AG20443 (cell line): Measurements from ENCODE around the gene CTIF.
A peak's percentile ranks its signal among the peaks of the same experiment; 100 is the strongest.

Source experiments
- DNase-seq: peaks from one replicate; pipeline ENCODE4 v3.0.0; 2012; ENCODE audit warnings: low spot score, mixed read lengths

CTIF gene

DNA sequence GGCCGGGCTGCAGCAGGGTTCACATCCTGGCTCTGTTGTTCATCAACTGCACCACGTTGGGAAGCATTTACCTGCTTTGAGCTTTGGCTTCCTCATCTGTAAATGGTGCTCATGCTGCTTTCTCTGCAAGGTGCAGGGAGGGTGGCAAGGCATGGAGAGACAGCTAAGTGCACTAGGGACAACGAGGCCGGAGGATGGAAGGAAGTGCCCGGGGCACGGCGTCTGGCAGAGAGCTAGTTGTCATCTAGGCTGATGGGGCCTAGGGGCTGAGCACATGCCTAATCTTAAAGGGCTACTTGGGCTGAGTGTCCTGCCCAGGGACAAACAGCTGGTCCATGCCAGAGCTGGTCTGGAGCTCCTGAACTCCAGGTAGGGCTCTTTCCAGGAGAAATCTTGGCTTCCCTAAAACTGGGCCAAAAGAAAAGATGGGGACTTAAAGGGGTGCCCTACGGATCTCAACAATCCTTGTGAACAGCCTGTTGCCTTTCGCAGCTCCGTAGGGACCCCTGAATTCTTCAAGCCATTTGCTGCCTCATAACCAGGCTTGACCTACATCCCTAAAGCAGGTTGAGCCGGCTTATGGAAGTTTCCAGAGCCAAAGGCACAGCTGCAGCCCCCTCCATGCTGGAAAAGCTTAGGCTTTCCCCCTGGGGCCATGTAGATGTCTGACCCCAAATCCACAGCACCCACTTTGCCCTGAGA, 281.1 kb downstream of the CTIF start:
- DNase-seq: no peak

GRCh38 chr18:48820483-48821250, 281.8 kb downstream of the CTIF start:
- DNase-seq: no peak

- no peak for DNase-seq
Measured at GRCh38 chr18:48821251-48821590, 282.4 kb downstream of the CTIF start.

GRCh38 chr18:48821845-48822244, 283.0 kb downstream of the CTIF start:
- DNase-seq: no peak

DNA sequence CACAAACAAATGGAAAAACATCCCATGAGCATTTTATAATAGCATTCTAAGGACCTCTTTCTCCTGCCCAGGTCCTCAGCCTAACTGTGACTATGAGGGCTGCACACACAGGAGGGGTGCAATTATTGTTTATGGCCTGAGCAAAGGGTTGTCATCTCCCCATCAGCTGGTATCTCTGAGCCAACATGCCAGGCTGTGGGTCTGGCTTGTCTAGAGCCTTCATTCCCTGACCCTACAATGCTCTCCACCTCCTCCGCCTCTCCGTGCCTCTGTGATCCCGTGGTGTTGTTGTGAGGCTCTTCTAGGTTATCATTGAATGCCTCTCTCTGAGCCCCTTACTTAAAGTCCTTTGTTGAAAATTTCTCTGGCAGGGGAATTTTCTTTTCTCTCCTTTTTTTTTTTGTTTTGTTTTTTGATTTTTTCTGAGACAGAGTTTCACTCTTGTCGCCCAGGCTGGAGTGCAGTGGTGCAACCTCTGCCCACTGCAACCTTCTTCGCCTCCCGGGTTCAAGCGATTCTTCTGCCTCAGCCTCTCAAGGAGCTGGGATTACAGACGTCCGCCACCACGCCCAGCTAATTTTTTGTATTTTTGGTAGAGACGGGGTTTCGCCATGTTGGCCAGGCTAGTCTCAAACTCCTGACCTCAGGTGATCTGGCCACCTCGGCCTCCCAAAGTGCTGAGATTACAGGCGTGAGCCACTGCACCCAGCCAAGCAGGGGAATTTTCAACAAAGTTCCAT, 285.6 kb downstream of the CTIF start:
- no peak for DNase-seq

DNA sequence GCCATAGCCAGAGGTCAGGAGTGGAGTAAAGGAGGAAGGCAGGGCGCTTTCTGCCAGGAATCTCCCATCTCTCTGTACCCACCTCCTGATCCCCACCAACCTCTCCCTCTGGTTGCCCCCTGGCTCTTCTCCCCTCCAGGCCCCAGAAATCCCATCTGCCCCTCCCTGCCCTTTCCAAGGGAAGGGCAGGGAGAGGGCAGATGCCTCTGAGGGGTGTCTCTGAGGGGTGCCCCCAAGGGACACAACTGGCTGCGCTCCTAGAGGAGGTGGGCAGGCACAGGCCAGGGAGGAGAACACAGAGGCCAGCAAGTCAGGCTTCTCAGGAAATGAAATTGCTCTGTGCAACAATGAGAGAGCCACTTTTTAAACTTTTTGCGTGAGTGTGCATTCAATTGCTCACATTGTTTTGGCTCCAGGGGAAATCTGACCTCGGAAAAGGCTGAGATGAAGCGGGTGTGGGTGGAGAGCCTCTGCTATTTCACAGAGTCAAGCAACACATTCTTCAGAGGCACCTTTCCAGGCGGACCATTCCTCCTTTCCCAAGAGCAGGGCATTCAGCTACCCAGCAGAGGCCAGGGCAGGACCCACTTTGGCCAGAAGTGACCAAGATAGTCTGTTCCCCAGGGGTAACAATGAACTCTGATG, 286.4 kb downstream of the CTIF start:
- DNase-seq: peak; percentile 44

GRCh38 chr18:48826271-48826670, 287.4 kb downstream of the CTIF start:
- DNase-seq: no peak

DNA sequence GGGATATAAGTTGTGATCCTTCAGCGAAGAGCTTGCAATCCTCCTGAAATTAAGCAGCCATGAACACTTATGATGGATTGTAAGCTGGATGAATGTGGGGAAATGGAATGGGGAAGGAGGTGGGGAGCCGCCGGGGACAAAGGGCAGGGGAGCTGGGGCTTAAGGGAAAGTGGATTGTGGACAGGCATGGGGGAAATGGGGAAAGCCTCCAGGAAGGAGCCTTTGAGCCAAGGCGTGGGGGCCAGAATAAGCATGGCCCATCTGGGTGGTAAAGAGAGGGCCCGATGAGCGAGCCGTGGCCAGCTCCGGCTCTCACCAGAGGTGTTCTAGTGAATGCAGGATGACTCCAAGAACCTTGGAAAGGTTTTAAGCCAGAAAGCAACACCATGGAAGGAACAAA, 288.0 kb downstream of the CTIF start:
- DNase-seq: no peak

DNA sequence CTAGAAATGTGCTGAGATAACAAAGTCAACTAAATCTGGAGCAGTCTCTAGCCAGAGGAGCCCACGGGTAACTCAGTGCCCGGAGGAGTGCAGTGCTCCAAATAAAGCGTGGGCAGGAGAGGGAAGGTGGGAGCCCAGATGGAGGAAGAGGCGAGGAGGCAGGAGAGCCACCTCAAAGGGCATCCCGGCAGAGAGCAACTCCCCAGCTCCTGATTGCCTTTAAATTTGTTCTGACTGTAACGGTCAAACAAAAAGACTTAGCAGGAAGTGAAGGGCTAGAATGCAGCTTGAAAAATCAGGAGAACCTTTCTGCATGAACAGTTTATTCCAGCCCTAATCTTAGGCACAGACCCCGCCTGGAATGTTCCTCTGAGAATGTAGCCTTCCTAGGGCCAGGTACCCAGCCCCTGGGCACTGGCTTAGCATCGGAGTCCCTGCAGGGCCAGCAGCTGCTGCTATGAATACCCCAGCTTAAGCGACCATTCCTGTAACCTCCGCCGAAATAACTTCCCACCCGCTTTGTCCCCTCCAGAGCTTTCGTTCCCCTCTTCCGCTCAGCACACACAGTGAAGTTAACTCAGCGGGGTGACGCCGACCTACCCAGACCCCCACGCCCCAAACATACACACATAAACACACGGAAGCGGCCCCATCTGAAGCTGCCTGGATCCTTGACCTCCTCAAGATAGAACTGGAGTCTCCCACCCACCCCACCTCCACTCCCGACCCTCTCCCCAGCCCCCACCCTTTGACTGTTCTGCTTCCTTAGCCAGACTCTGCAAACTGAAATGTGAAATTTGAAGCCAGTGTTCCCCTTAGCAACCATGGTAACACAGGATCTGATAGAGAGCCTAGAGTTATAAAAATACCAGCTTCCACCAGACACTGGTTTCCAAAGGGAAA, 288.7 kb downstream of the CTIF start:
- peak; percentile 71 for DNase-seq

GRCh38 chr18:48828194-48828545, 289.3 kb downstream of the CTIF start:
- DNase-seq: no peak

DNA sequence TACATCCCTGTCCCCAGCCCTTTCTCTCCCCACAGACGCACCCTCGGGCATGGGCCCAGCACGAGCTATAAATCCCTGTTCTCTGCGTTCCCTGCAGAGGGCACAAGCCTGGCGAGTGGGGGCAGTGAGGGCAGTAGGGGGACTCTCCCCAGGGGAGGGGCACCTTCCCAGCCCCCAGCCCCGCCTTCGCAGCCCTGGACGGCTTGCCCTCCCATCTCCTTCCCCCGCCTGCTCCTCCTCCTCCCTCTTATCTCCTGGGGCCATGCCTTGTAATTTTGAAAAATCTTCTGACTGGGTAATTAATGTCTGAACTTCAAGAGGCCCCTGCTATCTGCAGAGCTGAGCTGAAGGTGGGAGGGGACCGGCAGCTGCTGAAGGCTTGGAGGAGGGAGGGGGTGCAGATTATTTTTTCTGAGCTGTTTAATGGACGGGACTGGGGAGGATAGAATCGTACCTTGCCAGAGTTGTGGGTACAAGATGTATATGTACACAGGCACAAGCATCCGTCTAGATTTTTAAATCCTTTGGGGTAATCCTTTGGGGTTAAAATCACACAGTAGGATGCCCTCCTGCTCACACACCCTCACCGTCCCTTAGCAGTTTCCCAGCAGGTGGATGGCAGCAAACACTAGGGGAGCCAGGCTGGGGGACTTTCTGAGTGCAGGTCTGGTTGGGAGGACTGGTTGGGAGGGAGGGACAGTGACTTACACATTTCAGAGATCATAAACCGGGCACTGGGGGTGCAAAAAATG, 290.0 kb downstream of the CTIF start:
- no peak for DNase-seq

DNA sequence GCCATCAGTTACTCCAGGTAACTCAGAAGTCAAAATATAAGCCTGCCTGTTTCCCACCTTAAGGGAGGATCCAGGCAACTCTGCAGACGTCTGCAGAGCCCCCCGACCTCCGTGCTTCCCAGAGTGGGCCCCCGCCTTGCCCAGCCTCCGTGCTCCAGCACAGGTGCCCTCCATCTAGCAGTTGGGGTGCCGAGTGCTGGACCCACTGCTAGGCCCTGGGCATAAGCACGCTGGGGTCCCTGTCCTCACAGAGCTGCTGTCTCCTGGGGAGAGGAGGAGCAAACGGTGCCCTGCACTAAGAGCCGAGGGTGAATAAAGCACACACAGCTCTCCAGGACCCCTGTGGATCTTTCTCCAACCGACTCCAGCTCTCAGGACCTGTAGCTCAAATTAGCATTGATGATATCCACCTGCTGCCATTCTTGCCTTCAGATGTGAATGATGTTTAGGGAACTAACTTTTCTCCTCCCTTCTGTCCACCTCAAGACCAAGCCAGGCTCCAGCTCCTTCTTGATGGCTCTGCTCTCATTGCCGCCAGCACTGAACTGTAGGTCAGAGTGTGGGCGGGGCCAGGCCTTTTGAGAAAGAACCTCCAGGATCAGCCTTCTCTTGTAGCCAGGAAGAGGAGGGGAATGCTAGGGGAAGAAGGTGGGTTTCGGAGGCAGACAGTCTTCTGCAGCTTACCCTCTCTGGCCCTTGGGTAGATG, 290.8 kb downstream of the CTIF start:
- DNase-seq: no peak

DNA sequence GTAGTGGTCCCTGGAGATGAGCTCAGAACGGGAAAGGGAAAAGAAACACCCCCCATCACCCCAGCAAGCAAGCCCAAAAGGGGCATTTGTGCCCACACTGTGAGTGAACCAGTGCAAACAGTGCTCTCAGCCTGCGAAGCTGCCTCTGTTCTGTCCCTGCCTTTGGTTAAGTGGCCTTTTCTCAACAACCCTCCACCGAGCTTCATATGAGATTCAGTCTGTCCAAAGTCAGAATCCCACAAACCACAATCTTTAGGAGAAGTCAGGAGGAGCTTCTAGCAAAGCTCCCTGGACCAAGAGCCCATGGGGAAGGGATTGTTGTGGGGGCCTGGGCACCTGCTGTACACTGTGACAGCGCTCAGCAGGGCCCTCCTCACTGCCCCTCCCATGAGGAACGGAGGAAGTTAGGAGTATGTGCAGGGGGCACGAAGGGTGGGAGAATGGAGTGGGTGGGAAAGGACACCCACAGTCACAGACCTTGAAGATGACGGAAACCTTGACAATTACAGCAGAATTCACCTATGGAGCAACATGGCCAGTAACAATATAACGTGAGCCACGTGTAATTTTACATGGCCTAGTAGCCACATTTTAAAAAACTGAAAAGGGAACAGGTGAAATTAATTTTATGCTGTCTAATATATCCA, 292.4 kb downstream of the CTIF start:
- DNase-seq: no peak

DNA sequence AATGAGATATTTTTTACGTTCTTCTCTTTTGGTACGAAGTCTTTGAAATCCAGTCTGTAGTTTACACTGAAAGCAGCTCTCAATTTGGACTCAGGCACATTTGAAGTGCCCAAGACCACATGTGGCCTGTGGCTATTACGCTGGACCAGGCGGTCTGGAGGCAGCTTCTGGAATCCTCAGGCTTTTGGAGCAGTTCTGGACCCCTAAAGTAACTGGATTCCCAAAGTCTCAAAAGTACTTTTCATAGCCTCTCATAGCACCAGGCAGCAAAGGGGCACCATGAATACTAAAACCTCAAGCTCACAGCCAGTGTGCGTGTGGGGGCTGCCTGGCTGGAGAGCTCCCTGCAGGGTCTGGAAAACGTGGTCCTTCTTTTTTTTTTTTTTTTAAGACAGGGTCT, 293.0 kb downstream of the CTIF start:
- DNase-seq: no peak

- peak; percentile 61 for DNase-seq
Measured at GRCh38 chr18:48832938-48833700, 294.3 kb downstream of the CTIF start.

DNA sequence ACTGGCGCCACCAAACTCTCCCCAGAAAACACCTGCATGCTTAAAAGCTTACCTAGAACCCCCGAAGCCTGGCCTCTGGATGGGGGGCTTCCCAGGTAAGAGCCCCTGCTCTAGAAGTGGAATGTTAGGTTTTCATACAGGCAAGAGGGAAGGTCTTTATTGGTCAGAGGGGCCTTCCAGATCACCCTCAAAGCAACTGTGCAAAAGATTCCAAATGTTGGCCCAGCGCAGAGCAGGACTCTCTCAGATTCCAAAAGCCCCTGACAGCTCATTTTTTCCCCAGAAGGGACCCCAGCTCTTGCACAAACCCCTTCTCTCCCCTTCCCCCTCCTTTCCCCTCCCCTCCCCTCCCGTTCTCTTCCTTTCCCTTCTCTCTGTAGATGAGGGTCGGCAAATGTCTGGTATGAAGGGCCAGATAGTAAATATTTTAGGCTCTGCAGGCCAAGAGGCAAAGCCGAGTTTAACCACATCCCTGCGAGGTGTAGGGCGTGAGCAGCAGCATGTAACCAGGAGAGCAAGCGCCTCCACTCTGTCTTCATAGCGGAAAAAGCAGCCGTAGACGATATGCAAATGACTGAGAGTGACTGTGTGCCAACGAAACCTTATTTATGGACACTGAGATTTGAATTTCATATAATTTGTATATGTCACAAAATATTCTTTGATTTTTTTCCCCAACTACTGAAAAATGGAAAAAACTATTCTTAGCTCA, 295.0 kb downstream of the CTIF start:
- no peak for DNase-seq

DNA sequence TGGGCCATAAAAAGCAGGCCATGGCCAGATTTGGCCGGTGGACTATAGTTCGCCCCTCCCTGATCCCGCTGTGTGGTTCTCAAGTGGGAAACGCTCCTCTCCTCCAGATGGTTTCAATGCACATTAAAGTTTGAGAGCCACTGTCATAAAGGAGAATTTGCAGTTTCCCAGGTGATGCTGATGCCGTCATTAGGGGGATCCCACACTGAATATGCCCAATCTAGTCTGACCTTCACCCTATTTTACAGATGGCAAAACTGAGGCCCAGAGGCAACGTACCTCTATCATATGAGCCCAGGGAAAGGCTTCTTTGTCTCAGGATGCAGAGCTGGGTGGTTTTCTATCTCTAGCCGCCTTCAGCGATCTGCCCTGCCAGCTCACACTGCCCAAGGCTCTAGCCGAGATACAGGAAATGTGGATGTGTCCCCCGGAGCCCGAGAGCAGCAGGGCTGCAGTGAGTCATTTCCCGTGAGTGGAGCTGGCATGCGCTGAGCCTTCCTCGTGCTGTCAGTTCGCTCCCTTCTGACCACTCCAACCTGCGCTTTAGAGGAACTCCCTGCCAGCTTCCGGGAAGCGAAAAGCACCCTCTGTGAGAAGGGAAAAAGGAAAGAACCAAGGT, 295.7 kb downstream of the CTIF start:
- DNase-seq: peak; percentile 92

- no peak for DNase-seq
Measured at GRCh38 chr18:48835119-48835518, 296.3 kb downstream of the CTIF start.
